Epidermal melanocyte (primary cell): ENCODE measurements around the gene LRIT1.
A peak's percentile ranks its signal among the peaks of the same experiment; 100 is the strongest.
"Not testable (repeated sequence)": the region's sequence is repeated elsewhere in the genome, so short reads cannot be mapped to it uniquely, and the experiment has no call there.

ENCODE experiments used
- DNase-seq: peaks from one replicate; pipeline ENCODE4 v3.0.0; 2011; ENCODE audit warnings: low spot score; ENCODE audit not compliant: insufficient read length

The LRIT1 gene

GRCh38 chr10:84241185-84241790, at the start of gene LRIT1:
Gene LRIT1 (minus strand): TSS chr10:84241546. CDS start chr10:84241439, 107 bp downstream.
- DNase-seq = no peak

GRCh38 chr10:84290235-84290634, 48.9 kb upstream of the LRIT1 start:
- no peak for DNase-seq

- no peak for DNase-seq
Observed at GRCh38 chr10:84289521-84290200, 48.3 kb upstream of the LRIT1 start.

- no peak for DNase-seq
Observed at GRCh38 chr10:84288151-84288550, 46.8 kb upstream of the LRIT1 start.

GRCh38 chr10:84286695-84287094, 45.3 kb upstream of the LRIT1 start:
- DNase-seq = no peak

GRCh38 chr10:84279876-84280475, 38.6 kb upstream of the LRIT1 start:
- not testable (repeated sequence) for DNase-seq

- DNase-seq = no peak
Observed at GRCh38 chr10:84270708-84271107, 29.4 kb upstream of the LRIT1 start.

GRCh38 chr10:84269773-84270172, 28.4 kb upstream of the LRIT1 start:
- DNase-seq = no peak

- DNase-seq = no peak
Observed at GRCh38 chr10:84269162-84269561, 27.8 kb upstream of the LRIT1 start.

GRCh38 chr10:84267503-84268126, 26.3 kb upstream of the LRIT1 start:
- DNase-seq = no peak

GRCh38 chr10:84265418-84265817, 24.1 kb upstream of the LRIT1 start:
- DNase-seq = no peak

- peak; percentile 41 for DNase-seq
Observed at GRCh38 chr10:84264611-84265141, 23.3 kb upstream of the LRIT1 start.

- no peak for DNase-seq
Observed at GRCh38 chr10:84263716-84264115, 22.4 kb upstream of the LRIT1 start.

- DNase-seq = no peak
Observed at GRCh38 chr10:84262190-84262956, 21.0 kb upstream of the LRIT1 start.

GRCh38 chr10:84261236-84261915, 20.0 kb upstream of the LRIT1 start:
- no peak for DNase-seq

- DNase-seq = no peak
Observed at GRCh38 chr10:84258034-84258695, 16.8 kb upstream of the LRIT1 start.

GRCh38 chr10:84257343-84258020, 16.1 kb upstream of the LRIT1 start:
- DNase-seq = no peak

GRCh38 chr10:84256510-84257342, 15.4 kb upstream of the LRIT1 start:
- no peak for DNase-seq
